GM12892 (cell line): ENCODE measurements around the gene EPC2.

Experiments used
- POLR2A ChIP-seq: IDR thresholded peaks from 2 replicates; pipeline ENCODE4 v1.6.1; 2011; ENCODE audit warnings: low read depth, low read length, control low read depth
- POLR2AphosphoS5 ChIP-seq: IDR thresholded peaks from 2 replicates; pipeline ENCODE4 v1.6.1; 2011; ENCODE audit warnings: low read depth, low read length, control low read depth

DNA sequence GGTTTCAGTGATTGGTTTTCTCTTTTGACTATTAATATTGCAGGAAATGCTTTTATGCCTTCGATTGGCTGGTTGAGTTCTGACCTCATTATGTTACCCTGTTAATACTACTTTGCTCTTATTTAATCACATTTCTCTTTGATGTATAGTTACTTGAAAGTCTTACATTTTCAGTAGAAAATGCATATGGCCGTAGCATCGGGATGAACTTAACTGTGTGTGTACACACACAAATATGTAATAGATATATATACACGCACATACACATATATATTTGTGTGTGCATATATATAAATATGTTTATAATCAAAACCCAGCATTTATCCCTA is 1.6 kb downstream of the EPC2 start:
- no peak for TF ChIP-seq POLR2A
- TF ChIP-seq POLR2AphosphoS5 = no peak
